Upper lobe of right lung (tissue), 1 donor: ENCODE data around the gene INPPL1. TPM values are rescaled to one million over a fixed set of nuclear protein-coding genes. Genes with fewer than 3 reads are reported as not detected.

ENCODE experiments used
- ATAC-seq: fragments of 200-7000 bp; cut with Tn5 transposase; one replicate; pipeline ENCODE4 v1.9.1; 2020; ENCODE audit warnings: mild to moderate bottlenecking, moderate library complexity
- DNase-seq: peaks from one replicate; pipeline ENCODE4 v3.0.0-alpha.2; 2020
- H3K27ac ChIP-seq: fragments of 200-600 bp; one replicate; pipeline ENCODE4 v1.8.0; 2022
- H3K27me3 ChIP-seq: fragments of 200-600 bp; one replicate; pipeline ENCODE4 v1.8.0; 2022; ENCODE audit warnings: mild to moderate bottlenecking
- H3K36me3 ChIP-seq: fragments of 200-600 bp; one replicate; pipeline ENCODE4 v1.8.0; 2022
- H3K4me1 ChIP-seq: fragments of 200-600 bp; one replicate; pipeline ENCODE4 v1.8.0; 2022
- H3K4me3 ChIP-seq: fragments of 200-600 bp; one replicate; pipeline ENCODE4 v1.8.0; 2022; ENCODE audit warnings: mild to moderate bottlenecking
- H3K9me3 ChIP-seq: fragments of 200-600 bp; one replicate; pipeline ENCODE4 v1.8.0; 2022
- intact Hi-C: fragments of 100-400 bp; cut with DNase I; formaldehyde crosslinking; loops from one replicate; pipeline ENCODE4 v1.11.0; 2022
- total RNA-seq: library from RNA; stranded (reverse); fragmentation: NEBNext Ultra II Directional; extraction: Animal tissue kit (Norgen Biotek cat#: 25700); gene quantifications from one replicate; pipeline ENCODE4 v1.2.1, GENCODE V29; 2021
- TF ChIP-seq, protein P1 (sequence below): fragments of 200-600 bp; IDR thresholded peaks from one replicate; pipeline ENCODE4 v1.8.0; 2022; ENCODE audit warnings: antibody characterized with exemption
- donor health status: DM: no; HTN: yes; CAD: no; lungs with severe emphysema.

Gene INPPL1
- total RNA-seq, 1 donor from 2014 or later: 146 TPM

- Histone ChIP-seq H3K27ac (no peak overlapping the region), H3K4me3 (no peak overlapping the region), H3K9me3 (no peaks in the 10 kb centered on the region), H3K36me3 (no peaks in the 10 kb centered on the region), H3K4me1 (no peaks in the 10 kb centered on the region), H3K27me3 (peaks cover 36% of the 10 kb centered on the region)
- DNase-seq (no peak), ATAC-seq (no peak)
- TF ChIP-seq, protein P1, sequence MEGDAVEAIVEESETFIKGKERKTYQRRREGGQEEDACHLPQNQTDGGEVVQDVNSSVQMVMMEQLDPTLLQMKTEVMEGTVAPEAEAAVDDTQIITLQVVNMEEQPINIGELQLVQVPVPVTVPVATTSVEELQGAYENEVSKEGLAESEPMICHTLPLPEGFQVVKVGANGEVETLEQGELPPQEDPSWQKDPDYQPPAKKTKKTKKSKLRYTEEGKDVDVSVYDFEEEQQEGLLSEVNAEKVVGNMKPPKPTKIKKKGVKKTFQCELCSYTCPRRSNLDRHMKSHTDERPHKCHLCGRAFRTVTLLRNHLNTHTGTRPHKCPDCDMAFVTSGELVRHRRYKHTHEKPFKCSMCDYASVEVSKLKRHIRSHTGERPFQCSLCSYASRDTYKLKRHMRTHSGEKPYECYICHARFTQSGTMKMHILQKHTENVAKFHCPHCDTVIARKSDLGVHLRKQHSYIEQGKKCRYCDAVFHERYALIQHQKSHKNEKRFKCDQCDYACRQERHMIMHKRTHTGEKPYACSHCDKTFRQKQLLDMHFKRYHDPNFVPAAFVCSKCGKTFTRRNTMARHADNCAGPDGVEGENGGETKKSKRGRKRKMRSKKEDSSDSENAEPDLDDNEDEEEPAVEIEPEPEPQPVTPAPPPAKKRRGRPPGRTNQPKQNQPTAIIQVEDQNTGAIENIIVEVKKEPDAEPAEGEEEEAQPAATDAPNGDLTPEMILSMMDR: no peak
- intact Hi-C loops: no loop called here
Observed at GRCh38 chr11:72250661-72251464, 26.3 kb downstream of the INPPL1 start.

DNA sequence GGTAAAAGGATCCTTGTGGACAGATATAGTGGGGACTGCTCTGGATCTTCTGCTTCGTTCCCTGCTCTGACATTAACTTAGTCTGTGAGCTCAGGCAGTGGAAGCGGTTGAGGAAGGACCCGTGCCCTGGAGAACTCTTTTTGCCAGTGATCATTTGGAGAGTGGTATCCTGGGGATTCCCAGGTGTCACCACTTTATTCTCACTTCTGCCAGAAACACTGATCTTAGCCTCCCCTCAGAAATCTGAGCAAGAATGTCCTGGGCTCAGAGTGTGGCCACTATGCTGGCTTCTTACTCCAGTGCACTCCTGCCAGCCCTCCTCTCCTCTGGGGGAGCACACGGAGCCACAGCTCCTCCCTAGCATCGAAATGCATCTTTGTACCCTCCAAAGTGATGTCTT lies 27.0 kb downstream of the INPPL1 start:
- TF ChIP-seq, protein P1: no peak
- H3K36me3 ChIP-seq: no peaks in the 10 kb centered on the region
- ATAC-seq (no peak), DNase-seq (no peak)
- no peak overlapping the region for H3K27ac ChIP-seq
- intact Hi-C loops: no loop called here
- no peaks in the 10 kb centered on the region for H3K4me1 ChIP-seq
- peaks cover 28% of the 10 kb centered on the region for H3K27me3 ChIP-seq
- H3K4me3 ChIP-seq: no peak overlapping the region
- no peaks in the 10 kb centered on the region for H3K9me3 ChIP-seq

DNA sequence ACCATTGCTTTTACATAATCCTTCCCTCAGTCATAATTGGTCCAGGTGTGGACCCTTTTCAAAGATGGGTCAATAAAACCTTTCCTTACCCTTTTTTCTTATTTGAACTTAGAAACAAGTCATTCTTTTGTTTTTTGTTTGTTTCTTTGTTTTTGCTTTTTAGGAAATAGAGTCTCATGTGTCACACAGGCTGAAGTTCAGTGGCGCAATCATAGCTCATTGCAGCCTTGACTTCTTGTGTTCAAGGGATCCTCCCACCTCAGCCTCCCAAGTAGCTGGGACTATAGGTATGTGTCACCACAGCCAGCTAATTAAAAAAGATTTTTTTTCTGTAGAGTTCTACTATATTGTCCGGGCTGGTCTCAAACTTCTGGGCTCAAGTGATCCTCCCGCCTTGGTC lies 28.8 kb downstream of the INPPL1 start:
- no peak for ATAC-seq
- Histone ChIP-seq H3K4me1 (no peaks in the 10 kb centered on the region), H3K9me3 (no peaks in the 10 kb centered on the region), H3K27me3 (peaks cover 12% of the 10 kb centered on the region), H3K4me3 (no peak overlapping the region), H3K27ac (no peak overlapping the region), H3K36me3 (no peaks in the 10 kb centered on the region)
- no peak for DNase-seq
- intact Hi-C loops: no loop called here
- TF ChIP-seq, protein P1: no peak

GRCh38 chr11:72254299-72254993 lies 29.9 kb downstream of the INPPL1 start:
- DNase-seq: no peak
- Histone ChIP-seq H3K27me3 (peaks cover 8% of the 10 kb centered on the region), H3K4me3 (no peak overlapping the region), H3K27ac (no peak overlapping the region), H3K9me3 (no peaks in the 10 kb centered on the region), H3K4me1 (no peaks in the 10 kb centered on the region), H3K36me3 (no peaks in the 10 kb centered on the region)
- ATAC-seq: no peak
- TF ChIP-seq, protein P1: no peak
- intact Hi-C loops: no loop called here

DNA sequence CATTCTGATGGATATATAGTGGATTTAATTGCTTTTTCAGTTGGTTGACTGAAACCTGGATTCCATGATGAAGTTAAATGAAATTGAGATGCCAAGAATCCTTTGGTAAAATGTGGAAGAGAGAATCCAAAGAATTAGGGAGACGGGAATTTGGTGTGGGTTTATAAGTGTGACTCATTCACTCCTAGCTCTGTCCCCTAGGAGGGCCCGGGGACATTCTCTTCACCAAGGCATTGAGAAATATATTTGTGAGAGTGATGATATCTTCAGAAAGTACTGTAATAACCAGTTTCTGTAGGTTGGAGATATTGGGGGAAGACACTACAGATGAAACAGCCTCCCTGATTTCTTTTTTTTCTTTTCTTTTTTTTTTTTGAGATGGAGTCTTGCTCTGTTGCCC lies 33.0 kb downstream of the INPPL1 start:
- TF ChIP-seq, protein P1: no peak
- intact Hi-C loops: no loop called here
- Histone ChIP-seq H3K9me3 (no peaks in the 10 kb centered on the region), H3K27me3 (peaks cover 20% of the 10 kb centered on the region), H3K27ac (no peak overlapping the region), H3K4me3 (no peak overlapping the region), H3K4me1 (no peaks in the 10 kb centered on the region), H3K36me3 (no peaks in the 10 kb centered on the region)
- DNase-seq (no peak), ATAC-seq (no peak)
